CD14-positive monocyte (primary cell): ENCODE results near the gene RPS19BP1. TPM values are rescaled to one million over a fixed set of nuclear protein-coding genes. Genes with fewer than 3 reads are reported as not detected.

Source experiments
- DNase-seq, 3 donors: peaks; one replicate each; pipeline ENCODE4 v3.0.0-alpha.2; 2011 to 2022
- H2AFZ ChIP-seq: 2 replicates; pipeline ENCODE4 v1.6.0; 2012; ENCODE audit warnings: mild to moderate bottlenecking, low read depth, low read length, inconsistent platforms; ENCODE audit not compliant: insufficient read depth, poor library complexity, severe bottlenecking
- H3K27ac ChIP-seq, 2 donors: 1 replicate in 1 of 2; 2 replicates in 1 of 2; pipeline ENCODE4 v1.5.1; 2012 to 2013; ENCODE audit warnings: low read length in 2 of 2, control low read depth in 1 of 2, inconsistent platforms in 1 of 2, low read depth in 1 of 2, mild to moderate bottlenecking in 1 of 2
- H3K27me3 ChIP-seq, 2 donors: one replicate each; pipeline versions ENCODE4 v1.6.0 to v1.6.1; 2011 to 2013; ENCODE audit warnings: low read length in 2 of 2; ENCODE audit not compliant: control insufficient read depth in 2 of 2, insufficient read depth in 2 of 2
- H3K36me3 ChIP-seq, 2 donors: replicated peaks in 1 of 2; 1 replicate in 1 of 2; 2 replicates in 1 of 2; pipeline versions ENCODE4 v1.5.1 to v1.6.1; 2012 to 2013; ENCODE audit warnings: low read length in 2 of 2, control low read depth in 1 of 2, inconsistent platforms in 1 of 2, mild to moderate bottlenecking in 1 of 2; ENCODE audit not compliant: insufficient read depth in 2 of 2, control insufficient read depth in 1 of 2
- H3K4me1 ChIP-seq, 2 donors: 1 replicate in 1 of 2; 2 replicates in 1 of 2; pipeline versions ENCODE4 v1.5.1 to v1.6.1; 2012 to 2013; ENCODE audit warnings: low read length in 2 of 2, control low read depth in 1 of 2, inconsistent platforms in 1 of 2, mild to moderate bottlenecking in 1 of 2, moderate library complexity in 1 of 2; ENCODE audit not compliant: insufficient read depth in 2 of 2, control insufficient read depth in 1 of 2
- H3K4me2 ChIP-seq: replicated peaks from 2 replicates; pipeline ENCODE3; 2012; ENCODE audit warnings: low read length, moderate library complexity, mild to moderate bottlenecking; ENCODE audit not compliant: poor library complexity, severe bottlenecking; ENCODE audit errors: extremely low read depth
- H3K4me3 ChIP-seq, 3 experiments: fragments of 200-600 bp in 1 of 3; sonication (generic) in 1 of 3; replicated peaks in 1 of 3; 1 replicate in 2 of 3; 2 replicates in 1 of 3; pipeline ENCODE4 v1.5.1; 2011 to 2013; ENCODE audit warnings: low read length in 3 of 3, mild to moderate bottlenecking in 3 of 3, control low read depth in 2 of 3, low read depth in 2 of 3, inconsistent platforms in 1 of 3, moderate library complexity in 1 of 3
- H3K79me2 ChIP-seq: 2 replicates; pipeline ENCODE4 v1.6.0; 2012; ENCODE audit warnings: mild to moderate bottlenecking, control low read depth, inconsistent platforms, low read length, moderate library complexity; ENCODE audit not compliant: insufficient read depth
- H3K9ac ChIP-seq: 2 replicates; pipeline ENCODE4 v1.6.0; 2017; ENCODE audit warnings: low read length, mild to moderate bottlenecking; ENCODE audit not compliant: insufficient read depth, poor library complexity, severe bottlenecking
- H3K9me3 ChIP-seq, 2 donors: replicated peaks in 1 of 2; 1 replicate in 1 of 2; 2 replicates in 1 of 2; pipeline versions ENCODE4 v1.5.1 to v1.6.1; 2012 to 2013; ENCODE audit warnings: low read length in 2 of 2, control low read depth in 1 of 2; ENCODE audit not compliant: control insufficient read depth in 1 of 2, insufficient read depth in 1 of 2
- H4K20me1 ChIP-seq: 2 replicates; pipeline ENCODE4 v1.6.0; 2012; ENCODE audit warnings: mild to moderate bottlenecking, low read length, control low read depth, moderate library complexity; ENCODE audit not compliant: insufficient read depth
- H3K27ac Mint-ChIP-seq, 7 donors: one replicate each; pipeline ENCODE4 v1.8.0; 2020; ENCODE audit warnings: mild to moderate bottlenecking in 7 of 7, mixed read lengths in 7 of 7, moderate library complexity in 6 of 7, inconsistent platforms in 2 of 7
- H3K27me3 Mint-ChIP-seq, 3 donors: one replicate each; pipeline ENCODE4 v1.8.0; 2021 to 2022; ENCODE audit warnings: low read depth in 3 of 3, mild to moderate bottlenecking in 3 of 3, mixed read lengths in 3 of 3, moderate library complexity in 3 of 3, inconsistent platforms in 1 of 3
- H3K36me3 Mint-ChIP-seq, 2 donors: one replicate each; pipeline ENCODE4 v1.8.0; 2020; ENCODE audit warnings: mixed read lengths in 2 of 2, inconsistent platforms in 1 of 2, mild to moderate bottlenecking in 1 of 2
- H3K4me1 Mint-ChIP-seq: one replicate; pipeline ENCODE4 v1.8.0; 2020; ENCODE audit warnings: mild to moderate bottlenecking, mixed read lengths
- H3K4me3 Mint-ChIP-seq, 2 donors: one replicate each; pipeline ENCODE4 v1.8.0; 2020; ENCODE audit warnings: mild to moderate bottlenecking in 2 of 2, mixed read lengths in 2 of 2, moderate library complexity in 1 of 2
- H3K9me3 Mint-ChIP-seq, 7 donors: one replicate each; pipeline ENCODE4 v1.8.0; 2020 to 2022; ENCODE audit warnings: mixed read lengths in 7 of 7, mild to moderate bottlenecking in 6 of 7, moderate library complexity in 6 of 7, inconsistent platforms in 2 of 7
- WGBS: methylation state at CpG from one replicate; pipeline ENCODE4 v1.1.5; 2013; ENCODE audit warnings: missing lambda C conversion rate; ENCODE audit not compliant: insufficient coverage; 5-methylcytosine and 5-hydroxymethylcytosine counted together
- intact Hi-C, 2 donors: fragments of 100-400 bp; cut with micrococcal nuclease; formaldehyde crosslinking; loops; one replicate each; pipeline versions ENCODE4 v1.15.0 to v1.15.1; 2023
- polyA plus RNA-seq, 3 donors: library from polyadenylated mRNA; depleted of rRNA in 1 of 3; unstranded in 2 of 3; stranded (reverse) in 1 of 3; fragments of 300-500 nt in 2 of 3; fragments of >200 nt in 1 of 3; fragmentation: Illumina TruSeq in 2 of 3; gene quantifications; 1 replicate in 2 of 3; 2 replicates in 1 of 3; pipeline ENCODE4 v1.2.3, GENCODE V29; 2012 to 2021
- TF ChIP-seq, protein P1 (sequence below): fragments of 200-600 bp; IDR thresholded peaks from one replicate; pipeline ENCODE4 v1.8.0; 2022; ENCODE audit warnings: antibody characterized with exemption, mild to moderate bottlenecking

Gene RPS19BP1
- polyA plus RNA-seq, 3 donors = 59.9 to 106 (median 73.5) TPM

DNA sequence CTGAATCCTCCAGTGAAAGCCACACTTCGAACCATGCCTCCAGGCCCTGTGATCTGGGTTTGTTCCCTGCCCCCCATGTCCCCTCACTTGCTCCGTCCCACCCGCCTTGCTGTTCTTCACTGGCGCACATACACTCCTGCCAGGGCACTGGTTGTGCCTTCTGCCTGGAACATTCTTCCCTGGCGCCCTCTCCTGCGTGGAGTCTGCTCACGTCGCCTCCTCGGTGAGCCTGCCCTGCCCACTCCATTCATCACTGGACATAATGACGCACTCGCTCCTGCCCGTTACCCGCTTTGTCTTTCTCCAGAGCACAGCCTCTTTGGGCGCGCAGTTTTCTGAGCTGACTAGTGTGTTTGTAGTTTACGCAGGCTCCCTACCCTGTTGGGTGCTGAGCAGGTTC, 51.5 kb downstream of the RPS19BP1 start:
- no peaks in the 10 kb centered on the region for H3K36me3 ChIP-seq
- H3K4me3 ChIP-seq = no peak overlapping the region
- no peaks in the 10 kb centered on the region for H3K27me3 ChIP-seq
- TF ChIP-seq, protein P1, sequence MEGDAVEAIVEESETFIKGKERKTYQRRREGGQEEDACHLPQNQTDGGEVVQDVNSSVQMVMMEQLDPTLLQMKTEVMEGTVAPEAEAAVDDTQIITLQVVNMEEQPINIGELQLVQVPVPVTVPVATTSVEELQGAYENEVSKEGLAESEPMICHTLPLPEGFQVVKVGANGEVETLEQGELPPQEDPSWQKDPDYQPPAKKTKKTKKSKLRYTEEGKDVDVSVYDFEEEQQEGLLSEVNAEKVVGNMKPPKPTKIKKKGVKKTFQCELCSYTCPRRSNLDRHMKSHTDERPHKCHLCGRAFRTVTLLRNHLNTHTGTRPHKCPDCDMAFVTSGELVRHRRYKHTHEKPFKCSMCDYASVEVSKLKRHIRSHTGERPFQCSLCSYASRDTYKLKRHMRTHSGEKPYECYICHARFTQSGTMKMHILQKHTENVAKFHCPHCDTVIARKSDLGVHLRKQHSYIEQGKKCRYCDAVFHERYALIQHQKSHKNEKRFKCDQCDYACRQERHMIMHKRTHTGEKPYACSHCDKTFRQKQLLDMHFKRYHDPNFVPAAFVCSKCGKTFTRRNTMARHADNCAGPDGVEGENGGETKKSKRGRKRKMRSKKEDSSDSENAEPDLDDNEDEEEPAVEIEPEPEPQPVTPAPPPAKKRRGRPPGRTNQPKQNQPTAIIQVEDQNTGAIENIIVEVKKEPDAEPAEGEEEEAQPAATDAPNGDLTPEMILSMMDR = no peak
- WGBS = 97% methylated on average over 12 of the region's 16 CpGs
- H3K9me3 Mint-ChIP-seq = peaks cover 0 to 2% (median 0%) of the 10 kb centered on the region in 7 donors
- no peak overlapping the region for H3K9ac ChIP-seq
- no peaks in the 10 kb centered on the region for H3K36me3 Mint-ChIP-seq
- H3K27ac Mint-ChIP-seq = no peak overlapping the region
- no peak overlapping the region for H3K27ac ChIP-seq
- H3K4me2 ChIP-seq = no peak overlapping the region
- no peaks in the 10 kb centered on the region for H3K4me1 Mint-ChIP-seq
- DNase-seq = no peak
- no peak overlapping the region for H2AFZ ChIP-seq
- no peak overlapping the region for H3K4me3 Mint-ChIP-seq
- H3K4me1 ChIP-seq = no peaks in the 10 kb centered on the region
- no peaks in the 10 kb centered on the region for H3K79me2 ChIP-seq
- no peaks in the 10 kb centered on the region for H3K9me3 ChIP-seq
- H4K20me1 ChIP-seq = no peaks in the 10 kb centered on the region
- intact Hi-C loops = no loop called here
- H3K27me3 Mint-ChIP-seq = peaks cover 2 to 3% (median 2%) of the 10 kb centered on the region in 3 donors

DNA sequence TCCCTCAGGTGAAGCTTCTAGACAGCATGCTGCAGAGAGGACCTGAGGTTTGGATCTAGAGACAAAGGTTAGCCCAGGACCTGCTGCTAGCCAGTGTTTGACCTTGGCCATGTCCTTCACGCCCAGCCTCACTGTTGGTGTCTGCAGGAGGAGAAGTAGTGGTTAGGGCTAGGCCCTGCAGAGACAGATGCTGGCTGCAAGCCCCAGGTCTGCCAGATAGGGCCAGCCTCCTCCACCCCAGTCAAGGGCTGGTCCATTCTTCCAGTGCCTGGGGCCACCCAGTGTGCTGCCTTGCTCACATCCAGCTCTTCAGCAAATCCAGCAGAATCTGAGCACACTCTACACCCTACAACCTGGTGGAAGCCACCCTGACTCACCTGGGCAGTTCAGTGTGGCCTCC, 52.0 kb downstream of the RPS19BP1 start:
- Mint-ChIP-seq H3K9me3 (peaks cover 0 to 2% (median 0%) of the 10 kb centered on the region in 7 donors), H3K4me1 (no peaks in the 10 kb centered on the region), H3K4me3 (no peak overlapping the region), H3K27ac (no peak overlapping the region), H3K27me3 (peaks cover 2 to 3% (median 2%) of the 10 kb centered on the region in 3 donors), H3K36me3 (no peaks in the 10 kb centered on the region)
- Histone ChIP-seq H3K9ac (no peak overlapping the region), H3K79me2 (no peaks in the 10 kb centered on the region), H3K27ac (no peak overlapping the region), H3K9me3 (no peaks in the 10 kb centered on the region), H3K36me3 (no peaks in the 10 kb centered on the region), H3K4me1 (no peaks in the 10 kb centered on the region), H4K20me1 (no peaks in the 10 kb centered on the region), H3K4me2 (no peak overlapping the region), H3K27me3 (no peaks in the 10 kb centered on the region), H3K4me3 (no peak overlapping the region), H2AFZ (no peak overlapping the region)
- no peak for DNase-seq
- intact Hi-C loops = no loop called here
- no CpG with 5 or more reads among the region's 1 CpG for WGBS
- TF ChIP-seq, protein P1 = no peak
